Stimulated activated CD4-positive, alpha-beta T cell treated with anti-CD3 and anti-CD28 coated beads, Interleukin-4, amount 100 ng/mL, for 4 hours (primary cell): Measurements from ENCODE around the gene APOBEC3G.

ENCODE experiments used
- DNase-seq, 2 experiments: peaks; one replicate each; pipeline ENCODE4 v3.0.0-alpha.2; 2020

Gene APOBEC3G

DNA sequence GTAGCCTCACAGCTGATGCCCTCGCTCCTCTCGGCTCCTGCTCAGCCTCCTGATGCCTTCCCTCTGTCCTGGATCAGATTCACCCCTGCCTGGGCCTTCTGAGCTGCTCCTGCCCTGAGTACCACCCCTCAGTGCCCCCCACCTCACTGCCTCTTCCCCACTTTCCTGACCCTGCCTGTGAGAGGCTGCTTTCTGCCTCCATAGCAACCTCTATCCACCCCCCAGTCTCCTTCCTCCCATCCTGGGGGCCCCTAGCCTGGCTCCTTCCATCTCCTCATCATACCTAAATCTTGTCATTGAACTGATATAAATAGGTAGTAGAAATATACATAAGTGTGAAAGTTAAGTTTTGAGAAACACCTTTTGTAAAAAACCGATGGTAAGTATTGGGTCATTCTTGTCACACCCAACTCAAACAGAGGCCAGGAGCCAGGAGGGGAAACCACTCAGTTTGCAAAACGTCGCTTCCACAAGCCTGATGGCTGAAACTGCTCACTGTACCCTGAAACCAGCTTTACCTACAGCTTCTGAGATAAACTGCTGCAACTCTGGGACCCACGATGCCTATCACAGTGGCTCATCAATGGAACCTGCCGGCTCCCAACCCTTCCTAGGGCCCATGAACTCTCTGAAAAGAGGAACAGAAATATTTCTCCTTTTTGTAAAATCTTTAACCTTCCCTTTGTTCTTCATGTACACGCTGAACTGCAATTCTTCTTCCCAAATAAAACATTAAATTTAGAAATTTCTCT is 15.2 kb downstream of the APOBEC3G start:
- no peak for DNase-seq

DNA sequence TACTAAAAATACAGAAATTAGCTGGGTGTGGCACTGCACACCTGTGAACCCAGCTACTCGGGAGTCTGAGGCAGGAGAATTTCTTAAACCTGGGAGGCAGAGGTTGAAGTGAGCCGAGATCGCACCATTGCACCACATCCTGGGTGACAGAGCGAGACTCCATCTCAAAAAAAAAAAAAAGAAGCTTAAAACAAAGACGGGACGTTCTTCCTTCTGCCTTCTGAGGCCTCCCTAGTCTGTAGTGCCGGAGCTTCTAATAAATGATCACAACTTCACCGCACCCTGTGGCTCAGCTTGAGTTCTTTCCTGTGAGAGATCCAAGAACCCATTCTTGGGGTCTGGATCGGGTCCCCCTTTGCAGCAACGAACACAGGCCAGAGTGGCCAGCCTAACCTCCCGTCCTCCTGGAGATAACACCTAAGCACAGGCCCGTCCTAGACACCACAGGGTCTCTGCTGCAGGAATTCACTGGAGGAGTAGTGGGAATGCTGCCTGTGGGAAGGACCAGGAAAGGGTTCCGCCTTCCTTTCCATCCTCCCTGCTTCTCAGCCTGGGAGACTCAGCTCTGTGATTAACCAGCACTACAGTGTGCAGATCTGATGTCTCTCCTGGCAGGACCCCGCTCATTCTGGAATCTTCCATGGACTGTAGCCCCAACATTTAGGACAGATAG is 17.8 kb downstream of the APOBEC3G start:
- no peak for DNase-seq

DNA sequence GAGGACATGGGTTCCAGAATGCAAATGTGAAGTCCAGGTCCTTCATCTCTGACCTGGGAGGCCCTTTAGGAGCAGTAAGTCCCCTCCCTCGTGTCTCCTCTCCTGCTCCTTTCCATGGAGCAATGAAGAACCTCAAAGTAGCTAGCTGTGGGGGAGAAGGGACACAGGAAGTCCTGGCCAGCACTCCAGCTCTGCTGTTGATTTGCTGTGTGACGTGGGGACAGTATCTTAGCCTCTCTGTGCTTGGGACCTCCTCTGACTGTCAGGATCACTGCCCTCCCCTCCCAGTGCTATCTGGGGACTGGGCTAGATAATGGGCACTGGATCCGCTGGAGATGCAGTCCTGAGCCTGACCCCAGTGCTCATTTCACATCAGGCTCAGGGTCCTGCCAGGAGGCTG is 18.9 kb downstream of the APOBEC3G start:
- DNase-seq = no peak

DNA sequence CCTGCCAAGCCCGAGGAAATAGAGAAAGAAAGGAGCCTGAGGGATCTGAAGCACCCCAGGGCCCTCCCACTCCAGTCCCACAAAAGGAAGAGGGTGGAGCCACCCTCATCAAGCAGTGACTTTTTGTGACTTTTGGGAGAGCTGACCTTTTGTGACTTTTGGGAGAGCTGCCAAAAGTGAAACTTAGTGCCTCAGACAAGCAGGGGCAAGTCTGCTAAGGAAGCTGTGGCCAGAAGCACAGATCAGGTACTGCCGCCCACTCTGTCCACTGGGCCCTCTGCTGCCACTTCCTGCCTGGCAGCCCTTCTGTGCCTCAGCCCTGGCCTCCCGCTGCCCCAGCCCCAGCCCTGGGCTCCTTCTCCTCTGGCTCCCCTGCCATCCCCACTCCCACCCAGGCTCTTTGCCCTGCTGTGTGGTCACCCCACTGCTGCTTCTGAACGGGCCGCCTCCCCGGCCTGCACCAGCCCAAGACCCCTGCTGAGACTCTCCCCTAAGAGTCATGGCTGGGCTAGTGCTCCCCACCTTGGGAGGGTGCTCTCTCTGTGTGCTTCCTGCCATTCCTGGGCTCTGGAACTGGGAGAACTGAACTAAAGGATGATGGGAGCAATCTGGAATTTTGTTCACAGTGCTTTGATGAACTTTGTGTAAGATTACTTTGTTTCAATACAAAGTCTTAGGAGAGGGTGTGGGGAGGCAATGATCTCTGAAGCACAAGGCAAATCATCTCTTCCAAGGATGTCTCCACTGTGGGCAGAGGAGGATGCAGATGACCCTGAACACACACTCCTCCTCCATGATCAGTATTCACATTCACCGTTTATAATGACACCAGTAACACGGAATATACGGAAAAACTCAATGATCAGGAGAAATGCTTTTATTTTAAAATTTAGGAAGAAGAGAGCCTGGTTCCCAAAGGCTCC is 20.3 kb downstream of the APOBEC3G start, which contains the start of gene APOBEC3H:
TSS of gene APOBEC3H (plus strand) at position 147 of the 923 bp plus-strand sequence. CDS start 3,035 bp downstream, outside the sequence.
- no peak for DNase-seq

DNA sequence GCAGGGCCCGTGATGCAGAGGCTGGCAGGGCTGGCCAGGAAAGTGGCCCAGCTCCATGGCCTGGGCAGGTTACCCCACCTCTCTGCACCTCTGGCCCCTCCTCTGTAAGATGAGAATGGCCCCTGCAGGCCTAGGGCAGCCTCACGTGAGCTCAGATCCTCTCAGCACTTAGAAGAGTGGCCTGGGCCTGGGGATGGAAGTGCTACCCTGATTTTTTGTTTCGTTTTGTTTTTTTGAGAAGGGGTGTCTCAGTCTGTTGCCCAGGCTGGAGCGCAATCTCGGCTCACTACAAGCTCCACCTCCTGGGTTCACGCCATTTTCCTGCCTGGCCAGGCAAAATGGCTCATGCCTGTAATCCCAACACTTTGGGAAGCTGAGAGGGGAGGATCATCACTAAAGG is 21.0 kb downstream of the APOBEC3G start:
- DNase-seq = no peak

DNA sequence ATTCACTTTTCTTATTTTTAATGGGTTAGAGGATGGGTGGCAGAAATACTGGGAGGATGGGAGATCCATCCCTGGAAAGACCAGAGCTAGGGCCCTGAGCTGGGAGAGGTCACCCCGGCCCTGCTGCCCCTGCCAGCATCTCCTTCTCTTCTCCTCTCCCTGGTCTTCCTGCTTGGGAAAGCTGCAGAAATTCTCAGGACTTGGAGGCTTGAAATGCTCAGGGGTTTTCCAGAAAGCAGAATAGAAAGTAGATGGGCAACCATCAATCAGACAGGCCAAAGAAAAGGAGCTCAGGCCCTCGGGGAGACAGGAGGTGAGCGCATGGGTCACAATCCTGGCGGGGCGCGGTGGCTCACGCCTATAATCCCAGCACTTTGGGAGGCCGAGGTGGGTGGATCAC is 21.5 kb downstream of the APOBEC3G start:
- no peak for DNase-seq

DNA sequence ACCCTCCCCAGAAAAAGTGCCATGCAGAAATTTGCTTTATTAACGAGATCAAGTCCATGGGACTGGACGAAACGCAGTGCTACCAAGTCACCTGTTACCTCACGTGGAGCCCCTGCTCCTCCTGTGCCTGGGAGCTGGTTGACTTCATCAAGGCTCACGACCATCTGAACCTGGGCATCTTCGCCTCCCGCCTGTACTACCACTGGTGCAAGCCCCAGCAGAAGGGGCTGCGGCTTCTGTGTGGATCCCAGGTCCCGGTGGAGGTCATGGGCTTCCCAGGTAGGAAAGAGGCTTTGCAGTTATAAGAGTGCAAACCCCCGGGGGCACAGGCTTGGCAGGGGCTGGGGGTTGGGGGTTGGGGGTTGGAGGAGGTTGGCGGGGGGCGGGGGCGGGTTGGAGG is 24.2 kb downstream of the APOBEC3G start:
- no peak for DNase-seq

DNA sequence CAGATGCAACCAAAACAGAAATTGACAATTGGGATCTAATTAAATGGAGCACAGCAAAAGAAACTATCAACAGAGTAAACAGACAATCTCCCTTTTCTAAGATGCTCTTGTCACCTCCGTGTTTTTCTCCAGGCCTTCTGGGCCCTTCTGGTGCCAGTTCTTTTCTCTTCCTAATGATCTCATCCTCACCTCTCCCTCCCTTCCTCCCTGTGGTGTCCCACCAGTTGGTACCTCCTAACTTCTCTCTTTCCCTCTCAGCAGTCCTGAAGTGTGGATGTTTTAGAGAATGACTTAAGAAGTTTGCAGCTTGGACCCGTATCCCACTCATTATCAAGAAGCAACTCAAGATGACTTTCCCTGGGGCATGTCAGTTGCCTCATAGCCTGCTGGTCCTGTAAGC is 26.4 kb downstream of the APOBEC3G start:
- no peak for DNase-seq

DNA sequence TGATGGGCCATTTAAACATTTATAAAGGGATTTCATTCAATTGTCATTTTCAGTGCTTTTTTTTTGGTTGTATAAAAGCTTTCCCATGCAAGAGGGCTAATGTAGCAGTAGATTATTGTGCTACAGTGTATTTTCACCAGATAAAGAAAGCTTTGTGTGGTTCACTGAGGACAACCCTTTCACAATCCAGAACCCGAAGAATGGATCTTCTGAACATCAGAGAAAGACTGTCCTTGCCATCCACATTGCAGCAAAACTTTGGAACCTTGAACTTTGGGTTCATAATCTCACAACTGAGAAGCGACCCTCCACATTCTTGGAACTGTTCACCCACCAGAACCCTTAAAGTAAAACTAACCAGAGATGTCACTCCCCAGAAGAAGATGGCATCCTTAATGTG is 29.3 kb downstream of the APOBEC3G start:
- no peak for DNase-seq

DNA sequence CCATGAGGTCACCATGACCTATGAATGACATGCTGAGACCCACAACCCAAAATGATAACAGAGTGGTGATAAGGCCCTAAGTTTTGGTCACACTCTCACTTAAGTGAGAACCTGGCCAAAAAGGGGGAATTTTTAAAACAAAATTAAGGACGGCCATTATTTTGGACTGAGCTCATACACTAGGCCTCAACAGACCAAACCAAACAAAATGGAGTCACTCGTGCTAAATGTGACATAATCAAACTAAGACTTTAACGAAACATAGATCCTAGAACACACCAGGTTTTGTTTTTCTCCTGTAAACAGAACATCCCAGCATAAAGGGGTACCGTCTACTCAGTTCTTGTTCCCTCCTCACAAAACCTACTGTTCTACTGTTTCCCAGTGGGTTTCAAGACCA is 31.4 kb downstream of the APOBEC3G start:
- DNase-seq = no peak

DNA sequence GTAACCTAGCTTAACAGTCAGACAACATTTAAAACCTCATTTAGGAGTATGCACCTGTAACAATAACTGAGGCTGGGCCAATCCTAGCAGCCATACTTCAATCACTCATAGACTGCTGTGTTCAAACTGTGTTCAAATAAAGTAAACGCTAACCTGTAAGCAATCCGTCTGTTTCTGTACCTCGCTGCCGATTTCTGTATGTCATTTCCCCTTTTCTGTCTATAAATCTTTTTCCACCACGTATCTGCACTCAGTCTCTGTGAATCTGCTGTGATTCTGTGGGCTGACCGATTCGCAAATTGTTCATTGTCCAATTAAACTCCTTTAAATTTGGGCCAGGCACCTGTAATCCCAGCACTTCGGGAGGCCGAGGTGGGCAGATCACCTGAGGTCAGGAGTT is 32.3 kb downstream of the APOBEC3G start:
- DNase-seq = no peak

DNA sequence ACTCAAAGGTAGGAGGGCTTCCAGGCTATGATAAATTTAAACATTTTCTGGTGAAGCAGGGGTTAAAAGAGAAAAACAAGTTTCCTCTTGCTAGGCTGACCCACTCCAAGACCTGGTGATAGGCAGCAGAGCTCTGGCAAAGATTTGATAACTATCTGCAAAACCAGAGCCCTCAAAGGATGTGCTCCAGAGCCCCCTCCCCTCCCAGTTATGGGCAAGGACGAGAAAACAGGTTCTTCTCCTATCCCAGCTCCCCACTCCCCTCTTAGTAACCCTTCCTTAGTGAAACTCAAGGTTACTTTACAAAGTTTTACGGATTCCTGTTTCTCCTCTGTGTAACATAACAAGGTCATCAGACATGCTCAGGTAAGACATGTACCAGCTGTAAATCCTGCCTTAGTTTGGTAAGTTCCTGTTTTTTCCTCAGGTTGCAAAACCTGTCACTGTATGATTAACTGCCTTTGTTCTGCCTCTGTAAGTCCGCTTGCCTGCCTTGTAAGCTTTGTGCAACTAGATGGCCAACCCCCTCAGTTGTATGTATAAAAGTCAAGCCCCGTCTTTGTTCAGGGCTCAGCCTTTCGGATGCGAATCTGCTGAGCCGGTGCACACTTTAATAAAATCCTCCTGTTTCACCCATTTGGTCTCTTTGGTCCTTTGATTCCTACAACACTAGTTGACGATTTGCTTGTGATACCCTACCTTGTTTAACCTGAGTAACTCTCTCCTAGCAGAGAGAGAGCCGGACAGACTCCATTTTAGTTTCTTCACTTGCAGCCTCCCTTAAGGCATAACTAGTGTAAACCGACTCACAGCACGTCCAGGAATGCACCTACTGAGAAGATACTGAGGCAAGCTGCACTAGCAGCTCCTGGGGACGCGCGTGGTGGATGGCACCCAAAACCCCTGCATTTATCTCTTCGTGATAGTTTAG is 33.8 kb downstream of the APOBEC3G start:
- no peak for DNase-seq

DNA sequence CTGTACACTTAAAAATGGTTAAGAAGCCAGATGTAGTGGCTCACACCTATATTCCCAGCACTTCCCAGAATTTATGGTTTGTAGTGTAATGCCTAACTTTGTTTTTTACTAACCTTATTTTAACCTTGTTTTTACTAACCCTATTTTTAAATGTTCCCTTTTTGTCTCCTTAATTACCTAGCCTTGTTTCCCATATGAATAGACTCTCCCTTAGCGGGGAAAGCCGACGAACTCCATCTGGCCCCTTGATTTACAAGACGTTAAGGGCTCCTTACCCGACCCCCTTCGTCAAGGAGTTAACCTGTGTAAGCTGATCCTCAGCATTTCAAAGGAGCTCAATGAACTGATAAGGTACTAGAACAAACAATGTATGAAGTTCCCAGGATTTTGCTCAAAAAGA is 37.0 kb downstream of the APOBEC3G start:
- no peak for DNase-seq

DNA sequence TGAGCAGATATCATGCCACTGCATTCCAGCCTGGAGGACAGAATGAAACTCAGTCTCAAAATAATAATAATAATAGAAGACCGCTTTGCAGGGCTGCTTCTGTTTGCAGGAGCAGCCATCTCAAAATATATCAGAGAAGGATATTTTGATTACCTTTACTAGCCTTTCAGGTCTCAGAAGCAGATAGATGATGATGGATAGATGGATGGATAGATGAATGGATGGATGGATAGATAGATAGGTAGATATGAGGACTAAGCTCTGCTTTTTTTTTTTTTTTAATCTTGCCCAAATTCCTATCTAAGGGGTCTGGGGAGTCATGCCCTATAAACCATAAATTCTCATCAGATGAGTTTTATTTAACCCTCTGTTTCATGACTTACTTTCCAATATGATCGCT is 38.5 kb downstream of the APOBEC3G start:
- DNase-seq = no peak

DNA sequence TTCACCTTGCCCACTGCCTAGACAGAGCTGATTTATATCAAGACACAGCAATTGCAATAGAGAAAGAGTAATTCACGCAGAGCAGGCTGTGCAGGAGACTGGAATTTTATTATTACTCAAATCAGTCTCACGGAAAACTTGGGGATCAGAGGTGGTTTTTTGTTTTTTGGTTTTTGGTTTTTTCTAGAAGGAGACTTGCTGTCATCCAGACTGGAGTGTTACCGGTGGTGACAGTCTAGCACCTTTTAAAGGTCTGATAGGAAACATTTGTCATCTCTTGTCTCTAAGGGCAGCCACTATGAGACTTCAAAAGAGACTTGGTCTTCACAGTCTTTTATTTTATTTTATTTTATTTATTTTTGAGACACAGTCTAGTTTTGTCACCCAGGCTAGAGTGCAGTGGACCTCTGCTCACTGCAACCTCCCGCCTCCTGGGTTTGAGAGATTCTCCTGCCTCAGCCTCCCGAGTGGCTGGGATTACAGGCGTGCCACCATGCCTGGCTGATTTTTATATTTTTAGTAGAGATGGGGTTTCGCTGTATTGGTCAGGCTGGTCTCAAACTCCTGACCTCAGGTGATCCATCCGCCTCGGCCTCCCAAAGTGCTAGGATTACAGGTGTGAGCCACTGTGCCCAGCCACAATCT is 39.0 kb downstream of the APOBEC3G start:
- no peak for DNase-seq

DNA sequence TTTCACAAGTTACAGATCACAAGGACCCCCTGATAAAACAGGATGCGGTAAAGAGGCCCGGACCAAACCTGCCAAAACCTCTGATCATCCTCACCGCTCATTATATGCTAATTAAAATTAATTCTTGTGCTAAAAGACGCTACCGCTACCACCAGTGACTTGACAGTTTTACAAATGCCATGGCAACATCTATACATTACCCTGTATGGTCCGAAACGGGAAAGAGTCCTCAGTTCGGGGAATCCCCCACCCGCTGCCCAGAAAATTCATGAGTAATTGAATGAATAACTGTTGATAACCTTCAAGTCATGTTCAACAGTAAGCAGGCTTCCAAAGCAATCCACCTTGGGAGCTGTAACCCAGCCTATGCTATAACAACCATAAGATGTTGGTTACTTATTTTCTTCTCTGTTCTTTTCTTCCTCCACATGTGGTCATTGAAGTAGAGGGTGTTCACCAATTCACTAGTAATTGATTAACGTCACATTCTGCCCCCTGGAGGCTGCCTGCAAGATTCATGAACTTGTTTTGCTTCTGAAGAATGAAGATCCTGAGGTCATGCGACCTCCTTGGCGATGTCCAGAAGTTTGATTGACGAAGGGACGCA is 40.6 kb downstream of the APOBEC3G start:
- DNase-seq = peak; percentile 48 to 75

DNA sequence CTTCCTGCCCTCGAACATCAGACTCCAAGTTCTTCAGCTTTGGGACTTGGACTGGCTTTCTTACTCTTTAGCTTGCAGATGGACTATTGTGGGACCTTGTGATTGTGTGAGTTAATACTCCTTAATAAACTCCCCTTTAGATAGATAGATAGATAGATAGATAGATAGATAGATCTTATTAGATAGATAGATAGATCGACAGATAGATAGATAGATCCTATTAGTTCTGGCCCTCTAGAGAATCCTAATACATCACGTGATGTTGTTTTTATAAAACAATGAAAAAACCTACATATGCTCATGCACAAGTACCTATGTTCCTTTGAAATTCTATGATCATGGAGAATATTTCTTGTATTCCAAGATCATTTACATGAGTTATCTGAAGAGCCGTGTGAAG is 43.9 kb downstream of the APOBEC3G start:
- no peak for DNase-seq

DNA sequence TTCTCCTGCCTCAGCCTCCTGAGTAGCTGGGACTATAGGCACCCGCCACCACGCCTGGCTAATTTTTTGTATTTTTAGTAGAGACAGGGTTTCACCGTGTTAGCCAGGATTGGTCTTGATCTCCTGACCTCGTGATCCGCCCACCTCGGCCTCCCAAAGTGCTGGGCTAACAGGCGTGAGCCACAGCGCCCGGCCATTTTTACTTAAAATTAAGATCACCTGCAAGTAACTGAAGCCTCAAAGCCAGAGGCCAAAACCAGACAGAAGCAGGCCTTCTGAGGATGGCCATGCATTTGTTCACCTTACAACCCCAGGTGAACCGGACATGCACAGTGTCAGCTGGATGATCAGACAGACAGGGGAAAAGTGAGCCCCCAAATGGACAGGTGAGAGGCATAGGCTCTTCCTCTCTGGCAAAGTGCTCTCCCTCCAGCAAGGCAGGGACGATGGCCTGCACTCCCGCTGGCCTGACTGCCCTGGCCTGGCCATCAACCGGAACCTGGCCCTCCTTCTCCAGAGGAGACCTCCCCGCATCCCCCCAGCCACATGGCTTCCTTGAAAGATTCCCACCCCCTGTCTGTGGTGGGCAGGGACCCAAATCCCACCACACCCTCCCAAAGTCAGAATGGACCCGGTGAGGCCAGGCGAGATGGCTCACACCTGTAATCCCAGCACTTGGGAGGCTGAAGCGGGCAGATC is 45.8 kb downstream of the APOBEC3G start:
- no peak for DNase-seq

DNA sequence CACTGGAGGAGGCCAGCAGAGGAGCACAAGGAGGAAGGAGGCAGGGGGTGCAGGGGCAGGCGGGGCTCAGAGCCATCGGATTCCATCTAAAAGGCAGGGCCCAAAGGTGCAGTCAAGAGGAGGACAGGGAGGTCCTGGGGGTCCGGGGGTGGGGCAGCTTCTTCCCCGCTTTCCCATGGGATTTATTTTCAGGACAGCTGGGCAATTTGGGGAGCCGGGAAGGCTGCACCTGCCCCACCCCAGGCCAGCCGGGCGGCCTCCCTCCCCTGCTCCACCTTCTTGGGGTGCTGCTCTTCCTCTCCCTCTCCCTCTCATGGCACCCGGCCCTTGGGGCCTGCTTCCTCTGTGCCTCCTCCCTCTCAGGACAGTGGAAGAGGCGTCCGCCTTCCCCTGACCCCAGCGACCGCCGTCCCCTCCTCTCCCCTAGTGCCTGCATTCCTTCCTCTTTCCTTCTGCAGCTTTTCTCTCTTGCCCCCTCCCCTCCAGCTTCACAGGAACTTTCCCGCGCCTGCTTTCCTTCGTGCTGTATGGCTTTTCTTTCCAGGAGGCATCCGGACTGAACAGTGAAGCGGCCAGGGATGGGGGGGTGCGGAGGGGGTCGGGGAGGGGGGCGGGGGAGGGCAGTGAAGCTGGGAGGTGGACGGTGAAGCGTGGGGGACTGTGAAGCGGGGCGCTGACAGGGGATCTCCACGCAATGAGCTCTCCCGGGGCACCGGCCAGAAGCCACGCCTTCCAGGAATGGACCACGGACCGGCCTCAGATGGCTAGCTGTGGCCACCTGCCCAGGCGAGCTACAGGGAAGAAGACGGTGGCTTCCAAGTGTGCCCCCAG is 46.9 kb downstream of the APOBEC3G start:
- DNase-seq = no peak

DNA sequence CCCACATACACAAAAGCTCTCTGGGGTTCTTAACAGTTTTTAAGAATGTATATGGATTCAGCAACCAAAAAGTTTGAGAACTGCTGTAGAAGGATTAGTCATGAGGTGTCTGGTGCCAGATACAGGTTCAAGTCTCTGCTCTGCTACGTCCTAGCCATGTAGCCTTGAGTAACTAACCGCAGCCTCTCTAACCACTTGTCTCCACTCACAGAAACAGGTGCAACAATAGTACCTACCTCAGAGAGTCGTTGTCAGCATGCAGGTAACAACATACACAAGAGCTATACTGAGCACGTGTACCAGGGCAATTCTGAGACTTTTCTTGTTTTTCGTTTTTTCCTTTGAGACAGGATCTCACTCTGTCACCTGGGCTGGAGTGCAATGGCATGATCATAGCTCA is 48.5 kb downstream of the APOBEC3G start:
- no peak for DNase-seq
